CD4-positive, alpha-beta T cell treated with Interferon alpha-2 for 1 hour (primary cell): ENCODE data around the gene BPIFA2.

Experiments used
- DNase-seq, 2 donors: peaks; one replicate each; pipeline ENCODE4 v3.0.0-alpha.2; 2020 to 2022

Gene BPIFA2

GRCh38 chr20:33203444-33203843, 35.5 kb downstream of the BPIFA2 start:
- DNase-seq: no peak

GRCh38 chr20:33209789-33210188, 41.8 kb downstream of the BPIFA2 start:
- peak; percentile 3 to 30 for DNase-seq

GRCh38 chr20:33210371-33210770, 42.4 kb downstream of the BPIFA2 start:
- DNase-seq: no peak

- peak; percentile 13 to 22 for DNase-seq
These were observed 44.0 kb downstream of the BPIFA2 start for GRCh38 chr20:33211817-33212424.

- DNase-seq: no peak
These were observed 49.1 kb downstream of the BPIFA2 start, which contains the start of gene BPIFA3 for GRCh38 chr20:33217052-33217451. BPIFA3 (plus strand) TSS chr20:33217352; CDS start chr20:33217537, 185 bp downstream.

GRCh38 chr20:33224399-33224798, 56.4 kb downstream of the BPIFA2 start:
- DNase-seq: no peak

GRCh38 chr20:33229843-33230242, 61.9 kb downstream of the BPIFA2 start:
- no peak for DNase-seq
